Omental fat pad (tissue), 4 donors: Measurements from ENCODE around the gene TICRR. TPM values are rescaled to one million over a fixed set of nuclear protein-coding genes. Genes with fewer than 3 reads are reported as not detected.

Experiments used
- ATAC-seq: fragments of 150-250 bp; one replicate; pipeline ENCODE4 v1.9.1; 2016; ENCODE audit warnings: mild to moderate bottlenecking, moderate library complexity; ENCODE audit not compliant: low FRiP score
- DNase-seq: peaks from one replicate; pipeline ENCODE4 v3.0.0-alpha.2; 2019; ENCODE audit warnings: low spot score
- CTCF ChIP-seq, 3 donors: fragments of 450-650 bp; IDR thresholded peaks; one replicate each; pipeline ENCODE4 v1.5.1; 2016 to 2017; ENCODE audit warnings: antibody characterized with exemption in 3 of 3, mild to moderate bottlenecking in 3 of 3, moderate library complexity in 2 of 3
- total RNA-seq, 4 donors: library from RNA; depleted of rRNA; stranded (reverse); fragments of >200 nt; gene quantifications; one replicate each; pipeline ENCODE4 v1.1.0, GENCODE V29; 2016

Gene TICRR
- total RNA-seq, 4 donors from 2014 or later = 0.09 to 0.79 (median 0.36) TPM; not detected in 1

- no peak for DNase-seq
- ATAC-seq = no peak
- no peak for TF ChIP-seq CTCF (IDR thresholded peaks at IDR 0.05)
These were observed 57.5 kb downstream of the TICRR start for GRCh38 chr15:89632563-89633430.

- TF ChIP-seq CTCF (IDR thresholded peaks at IDR 0.05) = no peak
- ATAC-seq = no peak
- DNase-seq = no peak
These were observed 58.3 kb downstream of the TICRR start for GRCh38 chr15:89633585-89633984.

- DNase-seq (no peak), ATAC-seq (no peak)
- TF ChIP-seq CTCF (IDR thresholded peaks at IDR 0.05) = no peak
These were observed 65.0 kb downstream of the TICRR start for GRCh38 chr15:89640245-89640644.

GRCh38 chr15:89641053-89641452, 65.8 kb downstream of the TICRR start:
- ATAC-seq (no peak), DNase-seq (no peak)
- TF ChIP-seq CTCF (IDR thresholded peaks at IDR 0.05) = no peak

GRCh38 chr15:89642106-89642505, 66.8 kb downstream of the TICRR start:
- TF ChIP-seq CTCF (IDR thresholded peaks at IDR 0.05) = no peak
- no peak for ATAC-seq
- DNase-seq = no peak

- no peak for ATAC-seq
- peak; percentile 1 for DNase-seq
- TF ChIP-seq CTCF (IDR thresholded peaks at IDR 0.05) = no peak
These were observed 70.4 kb downstream of the TICRR start for GRCh38 chr15:89645680-89646079.
